GM23248 (cell line): ENCODE results near the gene SYNDIG1. TPM values are rescaled to one million over a fixed set of nuclear protein-coding genes. Genes with fewer than 3 reads are reported as not detected.

ENCODE experiments used
- DNase-seq: peaks from one replicate; pipeline ENCODE4 v3.0.0-alpha.2; 2015
- H2AFZ ChIP-seq: fragments of 200-600 bp; sonication (generic); 2 replicates; pipeline ENCODE4 v1.6.1; 2016; ENCODE audit warnings: antibody characterized with exemption
- H3F3A ChIP-seq: fragments of 200-600 bp; sonication (generic); 2 replicates; pipeline ENCODE4 v1.6.1; 2016; ENCODE audit warnings: mild to moderate bottlenecking, antibody characterized with exemption, mixed run types; ENCODE audit not compliant: insufficient read depth
- H3K27ac ChIP-seq: fragments of 200-600 bp; sonication (generic); 2 replicates; pipeline ENCODE4 v1.5.1; 2016; ENCODE audit warnings: mild to moderate bottlenecking
- H3K27me3 ChIP-seq: fragments of 200-600 bp; sonication (generic); replicated peaks from 2 replicates; pipeline ENCODE4 v1.6.1; 2016; ENCODE audit warnings: mild to moderate bottlenecking; ENCODE audit not compliant: insufficient read depth
- H3K36me3 ChIP-seq: fragments of 200-600 bp; sonication (generic); 2 replicates; pipeline ENCODE4 v1.6.1; 2016; ENCODE audit warnings: low read depth, mild to moderate bottlenecking
- H3K4me1 ChIP-seq: fragments of 200-600 bp; sonication (generic); 2 replicates; pipeline ENCODE4 v1.6.1; 2016; ENCODE audit warnings: mild to moderate bottlenecking; ENCODE audit not compliant: insufficient read depth
- H3K4me2 ChIP-seq: fragments of 200-600 bp; sonication (generic); one replicate; pipeline ENCODE4 v1.6.1; 2016; ENCODE audit warnings: mild to moderate bottlenecking; ENCODE audit not compliant: unreplicated experiment
- H3K4me3 ChIP-seq: fragments of 200-600 bp; sonication (generic); 2 replicates; pipeline ENCODE4 v1.5.1; 2016; ENCODE audit warnings: mild to moderate bottlenecking
- H3K79me2 ChIP-seq: fragments of 200-600 bp; sonication (generic); 2 replicates; pipeline ENCODE4 v1.6.1; 2016; ENCODE audit warnings: mild to moderate bottlenecking; ENCODE audit not compliant: insufficient read depth
- H3K9ac ChIP-seq: fragments of 200-600 bp; sonication (generic); 2 replicates; pipeline ENCODE4 v1.6.1; 2016; ENCODE audit warnings: mild to moderate bottlenecking
- H3K9me2 ChIP-seq: fragments of 200-600 bp; sonication (generic); 2 replicates; pipeline ENCODE4 v1.6.1; 2016; ENCODE audit warnings: mixed run types, mild to moderate bottlenecking, moderate library complexity; ENCODE audit not compliant: insufficient read depth
- H3K9me3 ChIP-seq: fragments of 200-600 bp; sonication (generic); one replicate; pipeline ENCODE4 v1.6.1; 2017; ENCODE audit warnings: low read depth
- H4K20me1 ChIP-seq: fragments of 200-600 bp; sonication (generic); 2 replicates; pipeline ENCODE4 v1.6.0; 2016; ENCODE audit not compliant: insufficient read depth
- EZH2 ChIP-seq: fragments of 200-600 bp; sonication (generic); IDR thresholded peaks from 2 replicates; pipeline ENCODE4 v1.6.1; 2018; ENCODE audit warnings: antibody characterized with exemption, mild to moderate bottlenecking; ENCODE audit not compliant: insufficient read depth, poor library complexity, severe bottlenecking
- EZH2phosphoT487 ChIP-seq: fragments of 200-600 bp; sonication (generic); IDR thresholded peaks from 2 replicates; pipeline ENCODE4 v1.6.1; 2018; ENCODE audit warnings: antibody characterized with exemption, moderate library complexity, mild to moderate bottlenecking, low read depth; ENCODE audit not compliant: insufficient read depth
- WGBS, 2 experiments: methylation state at CpG; one replicate each; pipeline ENCODE4 v1.1.6; 2015 to 2017; ENCODE audit warnings: low lambda C conversion rate in 2 of 2, low coverage in 1 of 2; ENCODE audit errors: missing lambda C conversion rate in 2 of 2; 5-methylcytosine and 5-hydroxymethylcytosine counted together
- in situ Hi-C: fragments of 300-500 bp; cut with MboI; formaldehyde crosslinking; loops from 2 replicates; pipeline ENCODE4 v1.15.0; 2020
- polyA plus RNA-seq: library from polyadenylated mRNA; unstranded; fragments of >200 nt; fragmentation: Nextera tagmentation; extraction: Ambion mirVana; gene quantifications from 2 replicates; pipeline ENCODE4 v1.2.1, GENCODE V29; 2016
- total RNA-seq: library from RNA; depleted of rRNA; stranded (reverse); fragments of >200 nt; shearing (Covaris generic); gene quantifications from 2 replicates; pipeline ENCODE4 v1.2.3, GENCODE V29; 2014

The SYNDIG1 gene
- total and polyA plus RNA-seq, 2 experiments from 2014 or later, result 1.6 to 2.6 TPM

- Histone ChIP-seq H3K36me3 (no peaks in the 10 kb centered on the region), H3K27ac (no peak overlapping the region), H3K9ac (no peak overlapping the region), H3K9me2 (no peaks in the 10 kb centered on the region), H3F3A (no peaks in the 10 kb centered on the region), H3K79me2 (no peaks in the 10 kb centered on the region), H3K4me3 (no peak overlapping the region), H3K4me2 (no peak overlapping the region), H3K9me3 (no peaks in the 10 kb centered on the region), H2AFZ (no peak overlapping the region), H3K4me1 (no peaks in the 10 kb centered on the region; the same call in 1 of the 2 replicates), H4K20me1 (no peaks in the 10 kb centered on the region), H3K27me3 (0 out of 2 replicates have a peak, but pooled peaks cover 3% of the 10 kb centered on the region)
- WGBS, 2 experiments, result 87 to 90% methylated on average over 15 of the region's 15 CpGs
- DNase-seq, result no peak
- in situ Hi-C loops, result no loop called here
- TF ChIP-seq EZH2phosphoT487 (no peak), EZH2 (no peak)
Observed at GRCh38 chr20:24665741-24666191, 196.3 kb downstream of the SYNDIG1 start.

- Histone ChIP-seq H3K9me2 (no peaks in the 10 kb centered on the region), H3K9ac (no peak overlapping the region), H3K4me2 (no peak overlapping the region), H4K20me1 (no peaks in the 10 kb centered on the region), H3K27ac (no peak overlapping the region), H2AFZ (no peak overlapping the region), H3K4me1 (peaks cover 9% of the 10 kb centered on the region), H3K9me3 (no peaks in the 10 kb centered on the region), H3K27me3 (0 out of 2 replicates have a peak, but pooled peaks cover 3% of the 10 kb centered on the region), H3F3A (peaks cover 11% of the 10 kb centered on the region), H3K79me2 (no peaks in the 10 kb centered on the region), H3K36me3 (no peaks in the 10 kb centered on the region), H3K4me3 (no peak overlapping the region)
- no peak for DNase-seq
- in situ Hi-C loops, result no loop called here
- 91 to 98% methylated on average over 6 to 7 of the region's 7 CpGs for WGBS, 2 experiments
- TF ChIP-seq EZH2phosphoT487 (no peak), EZH2 (no peak)
Observed at GRCh38 chr20:24667689-24668383, 198.4 kb downstream of the SYNDIG1 start.

- H3K9ac ChIP-seq, result no peak overlapping the region
- H3K4me3 ChIP-seq, result no peak overlapping the region
- H3K4me1 ChIP-seq, result peaks cover 14% of the 10 kb centered on the region
- no peaks in the 10 kb centered on the region for H3K9me2 ChIP-seq
- H4K20me1 ChIP-seq, result no peaks in the 10 kb centered on the region
- DNase-seq, result no peak
- no peak overlapping the region for H3K4me2 ChIP-seq
- no peak overlapping the region for H2AFZ ChIP-seq
- H3K9me3 ChIP-seq, result no peaks in the 10 kb centered on the region
- no peaks in the 10 kb centered on the region for H3K36me3 ChIP-seq
- no peaks in the 10 kb centered on the region for H3K79me2 ChIP-seq
- H3K27me3 ChIP-seq, result no peaks in the 10 kb centered on the region
- H3K27ac ChIP-seq, result no peak overlapping the region
- H3F3A ChIP-seq, result peaks cover 15% of the 10 kb centered on the region
- TF ChIP-seq EZH2 (no peak), EZH2phosphoT487 (no peak)
- WGBS, 2 experiments, result 83% methylated on average over 9 of the region's 9 CpGs; no CpG with 5 or more reads in 1 of the 2 experiments
- in situ Hi-C loops, result no loop called here
Observed at GRCh38 chr20:24668384-24668702, 198.9 kb downstream of the SYNDIG1 start.

GRCh38 chr20:24668791-24669190 lies 199.4 kb downstream of the SYNDIG1 start:
- in situ Hi-C loops, result no loop called here
- H3K27me3 ChIP-seq, result no peaks in the 10 kb centered on the region
- H3K9me2 ChIP-seq, result no peaks in the 10 kb centered on the region
- no peaks in the 10 kb centered on the region for H4K20me1 ChIP-seq
- peaks cover 18% of the 10 kb centered on the region for H3K4me1 ChIP-seq
- H3K4me3 ChIP-seq, result no peak overlapping the region
- H3K27ac ChIP-seq, result no peak overlapping the region
- no peak overlapping the region for H3K9ac ChIP-seq
- no peaks in the 10 kb centered on the region for H3K9me3 ChIP-seq
- peaks cover 18% of the 10 kb centered on the region for H3F3A ChIP-seq
- no peaks in the 10 kb centered on the region for H3K79me2 ChIP-seq
- no peaks in the 10 kb centered on the region for H3K36me3 ChIP-seq
- no peak overlapping the region for H2AFZ ChIP-seq
- 98 to 100% methylated on average over 5 of the region's 5 CpGs for WGBS, 2 experiments
- TF ChIP-seq EZH2 (no peak), EZH2phosphoT487 (no peak)
- no peak overlapping the region for H3K4me2 ChIP-seq
- no peak for DNase-seq

- TF ChIP-seq EZH2phosphoT487 (no peak), EZH2 (no peak)
- H3K27me3 ChIP-seq, result no peaks in the 10 kb centered on the region
- peaks cover 22% of the 10 kb centered on the region for H3K4me1 ChIP-seq
- no peaks in the 10 kb centered on the region for H3K79me2 ChIP-seq
- peaks cover 18% of the 10 kb centered on the region for H3F3A ChIP-seq
- no peaks in the 10 kb centered on the region for H3K9me3 ChIP-seq
- H3K9ac ChIP-seq, result no peak overlapping the region
- no peak overlapping the region for H3K27ac ChIP-seq
- H3K9me2 ChIP-seq, result no peaks in the 10 kb centered on the region
- WGBS, 2 experiments, result 76 to 86% methylated on average over 7 of the region's 7 CpGs
- DNase-seq, result no peak
- H3K4me2 ChIP-seq, result no peak overlapping the region
- no peak overlapping the region for H3K4me3 ChIP-seq
- in situ Hi-C loops, result no loop called here
- no peak overlapping the region for H2AFZ ChIP-seq
- no peaks in the 10 kb centered on the region for H3K36me3 ChIP-seq
- no peaks in the 10 kb centered on the region for H4K20me1 ChIP-seq
Observed at GRCh38 chr20:24669701-24670100, 200.3 kb downstream of the SYNDIG1 start.
